HG02885 (cell line): ENCODE results near the gene RNF43.
A peak's percentile ranks its signal among the peaks of the same experiment; 100 is the strongest.

Source experiments
- ATAC-seq: cut with Tn5 transposase; IDR thresholded peaks from one replicate; pipeline ENCODE4 v1.9.1; 2021; ENCODE audit warnings: mild to moderate bottlenecking; ENCODE audit not compliant: unreplicated experiment, poor library complexity

RNF43 gene

GRCh38 chr17:58383892-58384462 lies 33.4 kb downstream of the RNF43 start:
- ATAC-seq, result no peak

DNA sequence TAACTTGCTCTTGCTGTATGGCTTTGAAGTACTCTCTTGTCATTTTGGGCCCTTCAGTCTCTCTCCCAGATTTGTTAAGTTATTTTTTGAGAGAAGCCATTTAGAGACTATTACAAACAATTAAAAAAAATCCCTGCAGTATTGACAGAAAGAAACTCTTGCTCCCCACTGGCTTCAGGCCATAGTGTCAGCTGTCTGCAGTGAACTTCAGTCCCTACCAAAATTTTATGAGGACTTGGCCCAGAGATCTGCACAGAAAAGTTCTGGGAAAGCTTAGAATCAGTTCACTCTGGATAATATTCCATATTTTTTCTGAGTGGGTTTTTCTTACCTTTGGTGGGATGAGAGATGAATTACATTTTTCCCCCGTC lies 34.5 kb downstream of the RNF43 start:
- no peak for ATAC-seq

GRCh38 chr17:58382108-58382871 lies 35.0 kb downstream of the RNF43 start:
- peak; percentile 51 for ATAC-seq

GRCh38 chr17:58381124-58382035 lies 36.0 kb downstream of the RNF43 start:
- ATAC-seq, result no peak

- no peak for ATAC-seq
Measured at GRCh38 chr17:58380207-58381123, 36.9 kb downstream of the RNF43 start.

GRCh38 chr17:58379511-58379824 lies 37.9 kb downstream of the RNF43 start:
- no peak for ATAC-seq

- no peak for ATAC-seq
Measured at GRCh38 chr17:58378733-58379510, 38.4 kb downstream of the RNF43 start.

GRCh38 chr17:58377661-58378060 lies 39.7 kb downstream of the RNF43 start:
- ATAC-seq, result no peak

DNA sequence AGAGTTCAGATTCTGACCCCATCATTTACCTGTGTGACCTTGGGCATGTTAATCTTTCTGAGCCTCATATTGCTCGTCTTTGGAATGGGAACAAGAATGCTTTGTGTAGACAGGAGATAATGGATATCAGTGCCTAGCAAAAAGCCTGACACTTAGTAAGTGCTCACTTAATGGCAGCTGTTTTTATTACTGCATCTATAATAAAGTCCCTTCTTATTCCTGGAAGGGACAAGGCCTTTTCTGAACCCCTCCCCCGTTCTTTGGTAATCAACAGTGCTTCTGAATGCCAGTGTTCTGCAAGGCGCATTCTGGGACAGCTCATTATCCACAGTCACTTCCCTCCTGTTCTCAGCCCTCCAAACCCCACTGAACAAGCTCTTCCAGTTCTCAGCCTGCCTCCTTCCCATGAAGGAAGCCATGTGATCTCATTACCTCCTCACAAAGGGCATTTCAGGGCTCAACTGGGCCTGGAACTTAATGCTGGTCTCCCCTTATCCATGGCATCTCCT lies 40.2 kb downstream of the RNF43 start:
- no peak for ATAC-seq

DNA sequence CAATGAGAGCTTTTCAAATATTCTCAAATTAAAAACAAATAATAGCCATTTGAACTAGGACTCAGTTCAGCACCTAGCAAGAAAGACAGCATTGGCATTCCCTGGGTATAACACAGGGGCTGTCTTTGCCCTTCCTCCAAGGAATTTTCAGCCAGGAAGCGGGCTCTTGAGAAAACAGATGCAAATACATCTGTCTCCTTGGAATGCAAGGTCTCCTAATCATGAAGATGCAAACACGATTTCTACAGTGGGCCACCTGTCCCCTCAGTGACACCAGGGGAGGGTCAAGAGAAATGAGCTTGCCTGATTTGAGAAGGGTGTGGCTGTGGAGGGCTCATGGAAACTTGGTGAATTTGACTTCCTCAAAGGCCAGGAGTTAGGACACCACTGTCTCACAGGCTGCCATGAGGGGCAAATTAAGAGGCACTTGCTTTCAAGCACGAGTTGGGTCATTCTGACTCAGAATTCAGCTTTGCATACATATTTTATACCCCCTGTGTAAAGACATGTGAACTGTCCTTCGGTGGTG lies 40.8 kb downstream of the RNF43 start:
- no peak for ATAC-seq

DNA sequence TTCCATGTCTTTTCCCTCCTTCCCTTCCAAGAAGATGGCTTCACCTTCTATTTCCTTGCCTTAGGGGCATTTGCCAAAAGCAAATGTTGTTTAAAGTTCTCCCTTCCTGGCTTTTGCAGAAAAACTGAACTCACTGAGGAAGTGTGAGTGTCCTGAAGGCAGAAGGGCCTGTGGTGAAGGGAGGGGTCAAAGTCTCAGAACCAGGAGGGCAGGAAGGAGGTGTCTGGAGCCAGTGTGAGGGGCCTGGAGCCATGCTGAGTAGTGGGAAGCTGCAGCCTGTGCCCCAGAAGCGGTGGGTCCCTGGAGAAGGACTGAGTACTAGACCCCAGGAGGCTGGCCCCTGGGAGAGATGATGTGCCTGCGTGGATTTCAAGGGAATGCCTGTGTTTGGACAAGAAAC lies 41.5 kb downstream of the RNF43 start:
- ATAC-seq, result no peak

- no peak for ATAC-seq
Measured at GRCh38 chr17:58375256-58375655, 42.1 kb downstream of the RNF43 start.

GRCh38 chr17:58373923-58374322 lies 43.4 kb downstream of the RNF43 start:
- no peak for ATAC-seq

DNA sequence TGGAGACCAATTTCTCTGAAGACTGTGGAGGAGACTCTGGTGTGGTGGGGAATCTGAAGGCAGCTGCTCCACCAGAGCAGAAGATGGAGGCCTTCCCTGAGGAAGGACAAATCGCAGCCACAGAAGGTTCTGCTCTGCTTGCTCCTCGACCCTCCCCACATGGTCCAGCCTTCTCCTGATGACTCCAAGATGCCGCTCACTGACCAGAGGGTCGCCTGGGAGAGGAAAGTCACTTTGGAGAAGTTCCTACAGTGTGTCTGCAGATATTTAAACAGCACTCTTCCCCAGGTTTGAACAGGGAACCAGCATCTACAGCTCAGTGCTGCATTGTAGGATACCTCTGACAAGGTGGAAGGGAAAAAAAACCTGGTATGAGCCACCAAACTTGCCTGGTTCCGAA lies 44.3 kb downstream of the RNF43 start:
- ATAC-seq, result no peak

DNA sequence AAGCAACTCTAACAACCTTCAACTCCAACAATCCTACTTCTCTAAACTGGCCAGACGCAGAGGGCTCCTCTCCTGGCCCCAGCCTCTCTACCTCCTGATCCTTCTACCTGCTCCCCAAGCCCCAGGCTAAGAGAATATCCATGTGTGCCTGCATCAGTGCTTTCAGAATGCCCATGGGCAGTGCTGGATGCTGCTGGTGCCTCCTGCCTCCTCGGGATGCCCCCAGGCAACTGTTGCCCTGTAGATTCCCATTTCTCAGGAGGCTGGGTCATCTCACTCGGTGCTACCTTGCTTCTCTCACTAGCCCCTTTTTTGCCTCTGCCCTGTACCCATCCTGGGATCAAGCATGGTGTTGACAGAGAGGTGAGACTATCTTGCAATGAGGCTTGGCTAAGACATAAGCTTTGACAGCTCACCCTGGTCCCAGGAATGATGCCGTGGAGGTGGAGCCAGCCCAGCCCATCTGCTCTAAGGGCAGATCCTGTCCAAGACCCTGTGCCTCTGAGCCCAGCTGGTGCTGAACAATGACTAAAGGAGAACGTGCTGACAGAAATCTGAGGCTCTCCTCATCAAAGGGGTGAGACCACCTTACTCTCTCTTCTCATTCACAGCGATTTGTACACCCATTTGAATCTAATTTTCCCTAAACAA lies 45.9 kb downstream of the RNF43 start:
- ATAC-seq, result no peak

- ATAC-seq, result no peak
Measured at GRCh38 chr17:58370716-58371115, 46.6 kb downstream of the RNF43 start.

DNA sequence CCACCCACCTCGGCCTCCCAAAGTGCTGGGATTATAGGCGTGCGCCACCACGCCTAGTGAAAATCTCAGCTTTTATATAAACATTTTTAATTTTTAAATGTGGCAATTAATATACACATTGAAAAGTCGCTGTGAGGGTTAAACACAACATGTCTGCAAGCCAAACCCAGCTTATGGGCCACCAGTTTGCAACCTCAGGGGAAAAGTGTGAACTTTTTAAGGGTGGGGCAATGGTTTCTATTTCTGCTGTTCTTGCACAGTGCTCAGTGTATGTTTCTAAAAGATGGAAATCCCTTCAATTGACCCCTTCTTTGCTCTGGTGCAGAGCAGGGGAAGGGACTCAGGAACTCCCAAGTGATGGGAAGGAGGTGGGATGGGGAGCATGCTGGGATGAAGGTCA lies 47.0 kb downstream of the RNF43 start:
- no peak for ATAC-seq

GRCh38 chr17:58369214-58370031 lies 47.9 kb downstream of the RNF43 start:
- ATAC-seq, result no peak
